HL-60 (cell line): ENCODE results near the gene IGSF22.
"Not testable (repeated sequence)": the region's sequence is repeated elsewhere in the genome, so short reads cannot be mapped to it uniquely, and the experiment has no call there.

Source experiments
- DNase-seq, 2 experiments: peaks; one replicate each; pipeline ENCODE4 v3.0.0-alpha.2; 2010 to 2020; ENCODE audit warnings: low read depth in 1 of 2, low spot score in 1 of 2
- H3K27ac ChIP-seq: fragments of 250-450 bp; sonication (Bioruptor Pico); replicated peaks from 2 replicates; pipeline ENCODE4 v1.5.1; 2020; ENCODE audit warnings: mild to moderate bottlenecking, moderate library complexity
- H3K27me3 ChIP-seq: fragments of 250-450 bp; sonication (Bioruptor Pico); 2 replicates; pipeline ENCODE4 v1.5.1; 2021; ENCODE audit warnings: mild to moderate bottlenecking, moderate library complexity; ENCODE audit not compliant: insufficient read depth, poor library complexity, severe bottlenecking
- H3K4me3 ChIP-seq: replicated peaks from 2 replicates; pipeline ENCODE4 v1.5.1; 2011; ENCODE audit warnings: mild to moderate bottlenecking, control low read depth, low read length; ENCODE audit not compliant: insufficient read depth
- GABPA ChIP-seq: IDR thresholded peaks from 2 replicates; pipeline ENCODE4 v1.6.1; 2012; ENCODE audit warnings: low read depth
- POLR2AphosphoS5 ChIP-seq: IDR thresholded peaks from 2 replicates; pipeline ENCODE4 v1.6.1; 2012; ENCODE audit warnings: low read depth
- REST ChIP-seq: IDR thresholded peaks from 2 replicates; pipeline ENCODE4 v1.6.1; 2012; ENCODE audit warnings: low read depth; ENCODE audit not compliant: insufficient replicate concordance
- SPI1 ChIP-seq: IDR thresholded peaks from 2 replicates; pipeline ENCODE4 v1.6.1; 2012; ENCODE audit warnings: low read depth, mild to moderate bottlenecking, borderline replicate concordance
- TF ChIP-seq, protein P1 (sequence below): IDR thresholded peaks from one replicate; pipeline ENCODE4 v1.5.1; 2011; ENCODE audit warnings: low read length, control low read depth, inconsistent platforms; ENCODE audit not compliant: insufficient read depth

Gene IGSF22

DNA sequence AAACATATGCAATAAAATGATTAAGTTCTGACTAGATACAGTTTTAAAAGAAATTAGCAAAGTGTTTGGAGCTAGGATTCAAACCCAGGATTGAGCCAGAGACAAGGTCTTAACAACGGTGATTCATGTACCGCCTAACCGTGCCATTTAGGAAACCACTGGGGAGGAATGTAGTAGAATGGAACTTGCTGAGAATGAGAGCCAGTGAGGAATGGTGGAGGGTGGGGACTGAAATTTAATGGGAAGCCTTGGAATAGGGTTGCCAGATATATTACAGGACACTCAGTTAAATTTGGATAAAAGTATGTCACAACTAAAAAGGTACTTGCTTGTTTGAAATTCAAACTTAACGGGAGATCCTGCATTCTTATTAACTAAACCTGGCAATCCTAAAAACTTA lies 57.9 kb downstream of the IGSF22 start:
- Histone ChIP-seq H3K4me3 (no peak overlapping the region), H3K27ac (no peak overlapping the region), H3K27me3 (no peaks in the 10 kb centered on the region)
- TF ChIP-seq SPI1 (no peak), GABPA (no peak), REST (no peak), POLR2AphosphoS5 (no peak)
- TF ChIP-seq, protein P1, sequence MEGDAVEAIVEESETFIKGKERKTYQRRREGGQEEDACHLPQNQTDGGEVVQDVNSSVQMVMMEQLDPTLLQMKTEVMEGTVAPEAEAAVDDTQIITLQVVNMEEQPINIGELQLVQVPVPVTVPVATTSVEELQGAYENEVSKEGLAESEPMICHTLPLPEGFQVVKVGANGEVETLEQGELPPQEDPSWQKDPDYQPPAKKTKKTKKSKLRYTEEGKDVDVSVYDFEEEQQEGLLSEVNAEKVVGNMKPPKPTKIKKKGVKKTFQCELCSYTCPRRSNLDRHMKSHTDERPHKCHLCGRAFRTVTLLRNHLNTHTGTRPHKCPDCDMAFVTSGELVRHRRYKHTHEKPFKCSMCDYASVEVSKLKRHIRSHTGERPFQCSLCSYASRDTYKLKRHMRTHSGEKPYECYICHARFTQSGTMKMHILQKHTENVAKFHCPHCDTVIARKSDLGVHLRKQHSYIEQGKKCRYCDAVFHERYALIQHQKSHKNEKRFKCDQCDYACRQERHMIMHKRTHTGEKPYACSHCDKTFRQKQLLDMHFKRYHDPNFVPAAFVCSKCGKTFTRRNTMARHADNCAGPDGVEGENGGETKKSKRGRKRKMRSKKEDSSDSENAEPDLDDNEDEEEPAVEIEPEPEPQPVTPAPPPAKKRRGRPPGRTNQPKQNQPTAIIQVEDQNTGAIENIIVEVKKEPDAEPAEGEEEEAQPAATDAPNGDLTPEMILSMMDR = no peak
- DNase-seq = no peak

- H3K4me3 ChIP-seq, H3K27ac ChIP-seq, H3K27me3 ChIP-seq, DNase-seq: not testable (repeated sequence)
These were observed 60.6 kb downstream of the IGSF22 start for GRCh38 chr11:18665353-18665872.

GRCh38 chr11:18657673-18658072 lies 68.3 kb downstream of the IGSF22 start:
- no peak for TF ChIP-seq GABPA
- TF ChIP-seq, protein P1 = no peak
- Histone ChIP-seq H3K4me3 (no peak overlapping the region), H3K27me3 (no peaks in the 10 kb centered on the region), H3K27ac (no peak overlapping the region)
- no peak for DNase-seq
